Activated CD8-positive, alpha-beta T cell treated with anti-CD3 and anti-CD28 coated beads, Interleukin-2, amount 10 ng/mL, durations not matched to agents 7 days and 5 days (primary cell): ENCODE data around the gene ASCL2. TPM values are rescaled to one million over a fixed set of nuclear protein-coding genes. Genes with fewer than 3 reads are reported as not detected.

Source experiments
- ATAC-seq: fragments of 150-1000 bp; cut with Tn5 transposase; one replicate; pipeline ENCODE4 v1.10.0; 2021; ENCODE audit warnings: moderate library complexity
- CTCF ChIA-PET: fragments of 350-600 bp; sonication (Branson Sonifier 250); formaldehyde crosslinking; loops from one replicate; lab custom pipeline; 2021; ENCODE audit warnings: antibody characterized with exemption; lab: Charles Lee
- POLR2A ChIA-PET: fragments of 350-600 bp; sonication (Branson Sonifier 250); formaldehyde crosslinking; loops from one replicate; lab custom pipeline; 2021; ENCODE audit warnings: antibody characterized with exemption; lab: Charles Lee
- DNase-seq: peaks from one replicate; pipeline ENCODE4 v3.0.0-alpha.2; 2020
- H3K27ac Mint-ChIP-seq: one replicate; pipeline ENCODE4 v1.8.0; 2021; ENCODE audit warnings: mild to moderate bottlenecking, mixed read lengths
- H3K27me3 Mint-ChIP-seq: one replicate; pipeline ENCODE4 v1.8.0; 2021; ENCODE audit warnings: low read depth, mixed read lengths
- H3K36me3 Mint-ChIP-seq: one replicate; pipeline ENCODE4 v1.8.0; 2021; ENCODE audit warnings: low read depth, mixed read lengths
- H3K4me1 Mint-ChIP-seq: one replicate; pipeline ENCODE4 v1.8.0; 2021; ENCODE audit warnings: low read depth, mixed read lengths
- H3K4me3 Mint-ChIP-seq: one replicate; pipeline ENCODE4 v1.8.0; 2021; ENCODE audit warnings: mild to moderate bottlenecking, mixed read lengths
- H3K9me3 Mint-ChIP-seq: one replicate; pipeline ENCODE4 v1.8.0; 2022; ENCODE audit warnings: mixed read lengths; ENCODE audit not compliant: insufficient read depth
- total RNA-seq, 2 experiments: library from RNA; stranded (reverse); gene quantifications; one replicate each; pipeline ENCODE4 v1.2.3, GENCODE V29; 2021

The ASCL2 gene
- total RNA-seq, 2 experiments from 2014 or later, result 0.13 to 0.53 TPM

DNA sequence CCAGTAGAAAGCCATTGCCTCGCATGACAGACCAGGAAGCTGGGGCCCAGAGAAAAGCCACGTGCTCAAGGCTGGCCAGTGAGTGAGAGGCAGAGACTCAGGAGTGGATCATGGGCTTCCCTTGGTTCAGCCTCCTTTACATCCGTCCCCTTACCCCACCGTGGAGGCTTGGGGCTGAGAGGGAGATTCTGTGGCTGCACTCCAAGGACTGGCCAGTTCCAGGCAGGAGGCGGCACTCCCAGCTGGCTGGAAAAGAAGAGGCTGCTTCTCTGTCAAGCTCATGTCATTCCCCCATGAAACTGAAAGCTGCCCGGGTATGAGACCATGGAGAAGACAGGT lies 6.6 kb upstream of the ASCL2 start:
- Mint-ChIP-seq H3K4me1 (peaks cover 8% of the 10 kb centered on the region), H3K27ac (no peak overlapping the region), H3K9me3 (peaks cover 10% of the 10 kb centered on the region), H3K4me3 (no peak overlapping the region), H3K36me3 (no peaks in the 10 kb centered on the region), H3K27me3 (peaks cover 29% of the 10 kb centered on the region)
- ChIA-PET POLR2A (no interaction called here), CTCF (interaction anchor here (1.3 to 1.5 kb wide), 2 partner anchors 23 to 28 kb away, joined by 3 read pairs; no protein-coding TSS in a partner anchor)
- DNase-seq (peak; percentile 13), ATAC-seq (no peak)

DNA sequence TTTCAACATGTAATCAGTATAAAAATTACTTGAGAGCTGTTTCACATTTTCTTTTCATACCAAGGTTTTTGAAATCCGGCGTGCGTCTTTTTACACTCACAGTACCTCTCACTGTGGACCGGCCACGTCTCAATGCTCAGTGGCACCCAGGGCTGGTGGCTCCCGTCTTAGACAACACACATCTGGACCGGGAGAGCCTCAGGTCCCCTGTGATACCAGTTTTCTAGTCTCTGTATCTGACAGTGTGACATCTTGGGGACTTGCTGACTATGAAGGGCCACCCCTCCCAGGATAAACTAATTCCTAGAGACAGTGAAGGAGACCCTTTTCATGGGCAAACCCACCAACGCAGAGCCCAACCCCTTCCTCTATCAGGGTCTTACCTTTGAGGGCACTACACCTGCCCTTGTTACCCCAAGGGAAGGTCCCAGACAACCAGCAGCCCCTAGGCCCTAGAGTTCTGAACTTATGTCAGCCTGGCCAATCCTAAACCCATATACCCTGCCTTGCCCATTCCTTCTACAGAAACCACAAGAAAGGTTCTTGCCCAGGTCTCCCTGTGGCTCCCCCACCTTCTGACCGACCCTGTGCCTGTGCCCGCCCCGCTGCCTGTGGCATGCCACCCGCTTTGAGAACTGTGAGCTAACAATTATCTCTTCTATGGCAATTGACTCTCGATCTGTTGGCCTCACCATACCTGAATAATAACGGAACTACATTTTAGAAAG lies 6.1 kb upstream of the ASCL2 start:
- Mint-ChIP-seq H3K4me3 (no peak overlapping the region), H3K9me3 (peaks cover 10% of the 10 kb centered on the region), H3K27ac (no peak overlapping the region), H3K36me3 (no peaks in the 10 kb centered on the region), H3K27me3 (peaks cover 29% of the 10 kb centered on the region), H3K4me1 (peaks cover 8% of the 10 kb centered on the region)
- CTCF ChIA-PET, result interaction anchor here (1.3 to 1.5 kb wide), 2 partner anchors 23 to 28 kb away, joined by 3 read pairs; no protein-coding TSS in a partner anchor
- POLR2A ChIA-PET, result no interaction called here
- ATAC-seq (no peak), DNase-seq (no peak)

DNA sequence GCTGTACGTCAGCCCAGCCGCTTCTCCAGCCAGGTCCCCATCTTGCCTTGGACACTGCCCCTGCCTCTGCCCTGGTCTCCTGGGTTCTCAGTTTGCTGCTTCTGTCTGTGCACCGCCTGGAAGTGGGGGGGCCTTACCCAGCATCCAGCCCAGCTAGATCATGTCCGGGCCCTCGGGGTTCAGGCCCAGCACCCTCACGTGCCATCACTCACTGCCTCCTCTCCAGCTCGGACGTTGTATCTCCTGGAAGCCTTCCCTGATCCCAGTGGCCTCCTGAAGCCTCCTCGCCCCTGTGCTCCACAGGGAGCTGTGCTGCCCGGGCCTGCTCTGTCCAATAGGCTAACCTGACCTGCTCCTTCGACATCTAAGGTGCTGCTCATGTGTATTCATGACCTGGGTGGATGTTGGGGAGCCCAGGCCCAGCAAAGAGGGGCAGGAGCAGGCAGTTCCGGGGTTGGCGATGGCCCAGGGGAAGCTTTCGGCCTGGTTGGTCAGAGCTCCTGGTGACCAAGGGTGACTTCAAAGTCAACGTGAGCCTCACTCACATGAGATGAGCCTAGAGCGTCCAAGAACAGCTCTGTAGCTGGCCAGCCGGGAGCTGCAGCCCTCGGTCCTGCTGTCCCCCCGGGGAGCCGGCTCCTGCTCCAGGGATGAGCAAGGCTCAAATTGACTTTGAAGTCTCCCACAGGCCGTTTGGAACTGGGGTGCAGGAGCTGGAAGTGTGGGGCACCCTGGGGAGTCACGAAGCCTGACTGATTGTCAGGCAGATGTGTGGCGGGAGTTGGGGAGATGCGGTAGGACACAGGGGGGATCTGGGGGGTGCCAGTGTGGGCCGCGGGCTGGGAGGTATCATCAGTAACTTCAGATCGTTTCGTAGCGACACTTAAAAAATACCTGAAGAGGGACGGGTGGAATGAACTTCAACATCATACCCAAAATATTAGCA lies 5.2 kb upstream of the ASCL2 start:
- CTCF ChIA-PET, result interaction anchor here (1.3 to 1.5 kb wide), 2 partner anchors 24 to 29 kb away, joined by 3 read pairs; no protein-coding TSS in a partner anchor
- Mint-ChIP-seq H3K27me3 (peaks cover 31% of the 10 kb centered on the region), H3K9me3 (peaks cover 10% of the 10 kb centered on the region), H3K36me3 (no peaks in the 10 kb centered on the region), H3K4me3 (no peak overlapping the region), H3K27ac (no peak overlapping the region), H3K4me1 (peaks cover 10% of the 10 kb centered on the region)
- POLR2A ChIA-PET, result no interaction called here
- DNase-seq, result no peak
- ATAC-seq, result no peak

- H3K27ac Mint-ChIP-seq, result no peak overlapping the region
- ATAC-seq (no peak), DNase-seq (no peak)
- H3K27me3 Mint-ChIP-seq, result peaks cover 37% of the 10 kb centered on the region
- no peak overlapping the region for H3K4me3 Mint-ChIP-seq
- ChIA-PET POLR2A (no interaction called here), CTCF (no interaction called here)
- H3K4me1 Mint-ChIP-seq, result peaks cover 12% of the 10 kb centered on the region
- no peaks in the 10 kb centered on the region for H3K36me3 Mint-ChIP-seq
- H3K9me3 Mint-ChIP-seq, result peaks cover under 1% of the 10 kb centered on the region
Observed at GRCh38 chr11:2273771-2274170, 3.4 kb upstream of the ASCL2 start.

DNA sequence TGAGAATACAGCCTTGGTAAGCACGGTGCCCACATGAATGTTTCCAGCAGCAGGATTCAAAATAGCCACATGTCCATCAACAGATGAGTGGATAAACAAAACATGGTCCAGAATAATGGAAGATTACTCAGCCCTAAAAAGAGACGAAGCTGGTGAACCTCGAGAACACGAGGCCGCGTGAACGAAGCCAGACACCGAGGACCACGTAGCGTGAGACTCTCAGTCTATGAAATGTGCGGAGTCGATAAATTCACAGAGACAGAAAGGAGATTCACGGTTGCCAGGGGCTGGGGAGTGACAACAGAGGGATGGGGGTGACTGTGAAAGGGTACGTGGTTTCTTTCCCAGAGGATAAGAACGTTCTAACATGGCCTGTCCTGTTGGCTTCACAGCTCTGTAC lies 2.9 kb upstream of the ASCL2 start:
- ChIA-PET CTCF (no interaction called here), POLR2A (no interaction called here)
- Mint-ChIP-seq H3K4me3 (no peak overlapping the region), H3K36me3 (no peaks in the 10 kb centered on the region), H3K27me3 (peaks cover 40% of the 10 kb centered on the region), H3K4me1 (peaks cover 16% of the 10 kb centered on the region), H3K9me3 (no peaks in the 10 kb centered on the region), H3K27ac (no peak overlapping the region)
- DNase-seq, result no peak
- ATAC-seq, result no peak

DNA sequence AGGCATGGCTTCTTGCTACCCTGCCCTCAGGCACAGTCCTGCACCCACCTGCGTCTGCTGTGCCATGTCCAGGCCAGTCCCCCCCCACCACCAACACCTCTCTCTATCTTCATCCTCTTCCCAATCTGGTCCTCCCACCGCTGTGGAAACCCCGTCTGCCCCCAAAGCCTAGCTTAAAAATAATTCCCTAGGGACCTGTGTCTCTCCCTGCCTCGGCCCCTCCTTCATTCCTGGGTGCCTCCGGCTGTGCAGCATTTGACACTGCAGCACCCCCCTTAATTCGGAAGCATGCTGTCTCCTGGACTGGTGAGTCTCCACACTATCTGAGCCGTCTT lies 2.5 kb upstream of the ASCL2 start:
- DNase-seq (no peak), ATAC-seq (no peak)
- H3K4me3 Mint-ChIP-seq, result no peak overlapping the region
- H3K27ac Mint-ChIP-seq, result no peak overlapping the region
- ChIA-PET CTCF (no interaction called here), POLR2A (no interaction called here)
- H3K4me1 Mint-ChIP-seq, result peaks cover 19% of the 10 kb centered on the region
- no peaks in the 10 kb centered on the region for H3K9me3 Mint-ChIP-seq
- peaks cover 38% of the 10 kb centered on the region for H3K27me3 Mint-ChIP-seq
- H3K36me3 Mint-ChIP-seq, result no peaks in the 10 kb centered on the region

- H3K4me1 Mint-ChIP-seq, result peaks cover 23% of the 10 kb centered on the region
- peaks cover 35% of the 10 kb centered on the region for H3K27me3 Mint-ChIP-seq
- CTCF ChIA-PET, result no interaction called here
- DNase-seq, result no peak
- no peaks in the 10 kb centered on the region for H3K9me3 Mint-ChIP-seq
- ATAC-seq, result no peak
- H3K36me3 Mint-ChIP-seq, result no peaks in the 10 kb centered on the region
- POLR2A ChIA-PET, result no interaction called here
- no peak overlapping the region for H3K27ac Mint-ChIP-seq
- H3K4me3 Mint-ChIP-seq, result no peak overlapping the region
Observed at GRCh38 chr11:2272228-2272945, 2.0 kb upstream of the ASCL2 start.

- POLR2A ChIA-PET, result no interaction called here
- no peak overlapping the region for H3K4me3 Mint-ChIP-seq
- H3K36me3 Mint-ChIP-seq, result no peaks in the 10 kb centered on the region
- H3K9me3 Mint-ChIP-seq, result no peaks in the 10 kb centered on the region
- CTCF ChIA-PET, result no interaction called here
- DNase-seq, result no peak
- H3K27ac Mint-ChIP-seq, result no peak overlapping the region
- no peak for ATAC-seq
- H3K27me3 Mint-ChIP-seq, result peaks cover 32% of the 10 kb centered on the region
- H3K4me1 Mint-ChIP-seq, result peaks cover 24% of the 10 kb centered on the region
Observed at GRCh38 chr11:2271327-2272227, 1.2 kb upstream of the ASCL2 start.

DNA sequence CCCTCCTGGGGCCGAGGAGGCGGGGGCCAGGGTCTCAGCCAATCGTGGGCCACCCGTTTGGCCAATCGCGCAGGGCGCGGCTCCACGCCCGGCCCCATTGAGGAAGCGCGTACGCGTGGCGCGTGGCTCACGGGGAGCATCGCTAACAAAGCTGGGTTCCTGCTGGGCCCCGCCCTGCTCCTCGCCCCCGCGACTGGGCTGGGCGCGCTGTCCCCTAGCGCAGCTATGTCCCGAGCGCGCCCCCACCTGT lies 614 bp upstream of the ASCL2 start:
- CTCF ChIA-PET, result no interaction called here
- POLR2A ChIA-PET, result no interaction called here

DNA sequence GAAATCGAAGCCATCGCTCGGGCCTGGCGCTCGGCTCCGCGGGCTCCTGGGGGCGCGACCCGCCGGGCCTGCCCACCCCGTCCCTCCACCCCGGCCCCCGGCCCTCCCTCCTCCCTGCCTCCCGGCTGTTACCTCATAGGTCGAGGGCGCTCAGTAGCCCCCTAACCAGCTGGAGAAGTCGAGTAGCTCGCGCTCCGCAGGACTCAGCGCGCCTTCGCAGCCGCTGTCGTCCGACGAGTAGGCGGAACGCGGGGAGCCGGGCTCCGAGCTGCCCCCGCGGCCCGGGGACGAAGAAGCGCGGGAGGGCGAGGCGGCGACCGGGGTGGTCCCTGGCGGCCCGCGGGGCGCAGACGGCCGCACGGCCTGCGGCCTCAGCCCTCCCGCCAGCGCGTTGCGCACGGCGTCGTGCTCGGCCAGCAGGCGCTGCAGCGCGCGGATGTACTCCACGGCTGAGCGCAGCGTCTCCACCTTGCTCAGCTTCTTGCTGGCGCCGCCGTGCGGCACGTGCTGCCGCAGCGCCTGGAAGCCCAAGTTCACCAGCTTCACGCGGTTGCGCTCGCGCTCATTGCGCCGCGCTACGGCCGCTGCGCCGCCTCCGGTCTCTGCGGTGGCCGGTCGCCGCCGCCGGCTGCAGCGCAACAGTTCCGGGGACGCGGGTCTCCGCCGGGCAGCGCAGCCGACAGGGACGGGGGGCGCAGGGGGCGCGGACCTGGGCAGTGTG lies 627 bp downstream of the ASCL2 start:
- POLR2A ChIA-PET, result no interaction called here
- peak; percentile 57 for ATAC-seq
- peak; percentile 52 for DNase-seq
- Mint-ChIP-seq H3K27ac (no peak overlapping the region), H3K27me3 (peaks cover 30% of the 10 kb centered on the region), H3K9me3 (no peaks in the 10 kb centered on the region), H3K4me1 (peaks cover 36% of the 10 kb centered on the region), H3K4me3 (peak overlapping the region; percentile 49), H3K36me3 (no peaks in the 10 kb centered on the region)
- CTCF ChIA-PET, result interaction anchor here (1.0 kb wide), 1 partner anchor 35 kb away, joined by 6 read pairs; no protein-coding TSS in a partner anchor

More for the DNA sequence above, 614 bp upstream of the ASCL2 start:
- H3K4me3 Mint-ChIP-seq, result no peak overlapping the region
- H3K4me1 Mint-ChIP-seq, result peaks cover 28% of the 10 kb centered on the region
- H3K27me3 Mint-ChIP-seq, result peaks cover 32% of the 10 kb centered on the region
- DNase-seq, result no peak
- no peak overlapping the region for H3K27ac Mint-ChIP-seq
- no peaks in the 10 kb centered on the region for H3K9me3 Mint-ChIP-seq
- peak; percentile 48 for ATAC-seq
- H3K36me3 Mint-ChIP-seq, result no peaks in the 10 kb centered on the region
